Spinal cord (tissue), 10 donors: Measurements from ENCODE around the gene ACTR3C. TPM values are rescaled to one million over a fixed set of nuclear protein-coding genes. Genes with fewer than 3 reads are reported as not detected.

Source experiments
- DNase-seq, 6 donors: peaks; one replicate each; pipeline versions ENCODE4 v3.0.0 to v3.0.0-alpha.2; 2013 to 2015; ENCODE audit warnings: low spot score in 6 of 6, low read depth in 4 of 6
- H3K27ac ChIP-seq: one replicate; pipeline ENCODE4 v1.5.1; 2013; ENCODE audit warnings: low read depth, low read length, control low read depth
- H3K27me3 ChIP-seq: one replicate; pipeline ENCODE4 v1.6.1; 2013; ENCODE audit warnings: low read length; ENCODE audit not compliant: control insufficient read depth, insufficient read depth
- H3K36me3 ChIP-seq: one replicate; pipeline ENCODE4 v1.6.1; 2013; ENCODE audit warnings: low read length; ENCODE audit not compliant: control insufficient read depth, insufficient read depth
- H3K4me1 ChIP-seq: one replicate; pipeline ENCODE4 v1.6.1; 2013; ENCODE audit warnings: low read length; ENCODE audit not compliant: control insufficient read depth, insufficient read depth
- H3K4me3 ChIP-seq: one replicate; pipeline ENCODE4 v1.5.1; 2013; ENCODE audit warnings: low read depth, low read length, control low read depth
- H3K9me3 ChIP-seq: one replicate; pipeline ENCODE4 v1.6.1; 2013; ENCODE audit warnings: low read length; ENCODE audit not compliant: control insufficient read depth, insufficient read depth
- WGBS: methylation state at CpG from one replicate; pipeline ENCODE4 v1.1.5; 2013; ENCODE audit warnings: missing lambda C conversion rate; ENCODE audit not compliant: insufficient coverage; 5-methylcytosine and 5-hydroxymethylcytosine counted together
- polyA plus RNA-seq, 2 donors: library from polyadenylated mRNA; unstranded; fragments of 120-200 nt; gene quantifications; one replicate each; pipeline ENCODE4 v1.2.1, GENCODE V29; 2013; ENCODE audit not compliant: insufficient read length in 2 of 2
- total RNA-seq, 2 donors: library from RNA; depleted of rRNA in 1 of 2; stranded (reverse); fragments of 120-200 nt in 1 of 2; fragments of >200 nt in 1 of 2; gene quantifications; one replicate each; pipeline versions ENCODE4 v1.2.3 to v1.2.4, GENCODE V29; 2013 to 2014
- donor health status: healthy.

Gene ACTR3C
- total and polyA plus RNA-seq, 4 donors, result 1.1 to 5.8 (median 4.3) TPM

GRCh38 chr7:150359622-150360362 is 36.4 kb upstream of the ACTR3C start:
- Histone ChIP-seq H3K27me3 (no peaks in the 10 kb centered on the region), H3K9me3 (no peaks in the 10 kb centered on the region), H3K36me3 (no peaks in the 10 kb centered on the region), H3K4me3 (no peak overlapping the region), H3K4me1 (peaks cover 13% of the 10 kb centered on the region), H3K27ac (no peak overlapping the region)
- 90% methylated on average over 2 of the region's 2 CpGs for WGBS
- DNase-seq, result no peak

GRCh38 chr7:150358988-150359621 is 35.8 kb upstream of the ACTR3C start:
- no peak overlapping the region for H3K27ac ChIP-seq
- no peaks in the 10 kb centered on the region for H3K27me3 ChIP-seq
- DNase-seq, result no peak
- no peaks in the 10 kb centered on the region for H3K9me3 ChIP-seq
- WGBS, result 88% methylated on average over 4 of the region's 4 CpGs
- no peak overlapping the region for H3K4me3 ChIP-seq
- H3K36me3 ChIP-seq, result no peaks in the 10 kb centered on the region
- peaks cover 13% of the 10 kb centered on the region for H3K4me1 ChIP-seq

DNA sequence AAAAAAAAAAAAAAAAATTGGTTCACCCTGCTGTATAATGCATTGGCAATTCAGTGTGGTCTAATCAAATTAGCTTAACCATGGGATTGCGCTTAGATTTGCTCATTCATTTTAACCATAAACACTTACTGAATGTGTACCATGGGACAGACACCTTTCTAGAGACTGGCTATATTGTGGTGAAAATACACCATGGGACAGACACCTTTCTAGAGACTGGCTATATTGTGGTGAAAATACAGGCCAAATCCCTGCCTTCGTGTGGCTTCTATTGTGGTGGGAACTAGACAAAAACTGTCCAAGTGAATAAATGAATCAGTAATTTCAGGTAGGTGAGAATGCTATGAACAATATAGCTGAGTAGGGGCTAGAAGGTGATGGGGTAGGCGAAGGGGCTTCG is 35.1 kb upstream of the ACTR3C start:
- DNase-seq, result no peak
- WGBS, result 93% methylated on average over 3 of the region's 4 CpGs
- no peaks in the 10 kb centered on the region for H3K27me3 ChIP-seq

DNA sequence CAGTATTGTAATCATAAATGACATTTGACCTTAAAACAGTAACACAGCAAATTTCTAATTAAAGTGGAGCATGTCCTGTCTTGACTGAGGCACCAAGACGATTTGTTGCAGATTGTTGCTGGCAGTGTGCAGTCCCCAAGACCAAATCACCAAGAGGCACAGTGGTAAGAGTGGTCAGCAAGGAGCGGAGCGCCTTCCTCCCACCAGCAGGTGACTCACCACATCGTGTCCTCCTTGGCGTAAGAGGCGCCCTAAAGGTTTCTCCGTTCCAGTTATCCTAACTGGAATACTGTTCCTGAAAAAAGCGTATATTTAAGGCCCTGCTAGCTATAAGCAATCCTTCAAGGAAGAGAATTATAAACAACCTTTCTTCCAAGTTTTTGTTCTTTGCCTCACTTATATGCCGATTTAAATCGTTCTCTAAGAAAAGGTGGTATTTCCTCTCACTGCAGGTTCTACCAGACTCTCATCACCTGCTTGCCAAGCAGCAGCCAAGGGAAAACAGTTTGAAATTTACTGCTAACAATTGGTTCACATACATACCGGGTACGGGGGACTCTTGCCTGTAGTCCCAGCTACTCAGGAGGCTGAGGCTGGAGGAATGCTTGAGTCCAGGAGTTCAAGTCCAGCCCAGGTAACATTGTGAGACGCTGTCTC is 34.6 kb upstream of the ACTR3C start:
- DNase-seq, result no peak
- Histone ChIP-seq H3K27ac (no peak overlapping the region), H3K27me3 (no peaks in the 10 kb centered on the region), H3K4me1 (peaks cover 9% of the 10 kb centered on the region), H3K4me3 (no peak overlapping the region), H3K36me3 (no peaks in the 10 kb centered on the region), H3K9me3 (no peaks in the 10 kb centered on the region)
- 80% methylated on average over 7 of the region's 13 CpGs for WGBS

More for the DNA sequence above, 35.1 kb upstream of the ACTR3C start:
- no peak overlapping the region for H3K4me3 ChIP-seq
- no peaks in the 10 kb centered on the region for H3K9me3 ChIP-seq
- H3K4me1 ChIP-seq, result peaks cover 9% of the 10 kb centered on the region
- no peaks in the 10 kb centered on the region for H3K36me3 ChIP-seq
- H3K27ac ChIP-seq, result no peak overlapping the region

DNA sequence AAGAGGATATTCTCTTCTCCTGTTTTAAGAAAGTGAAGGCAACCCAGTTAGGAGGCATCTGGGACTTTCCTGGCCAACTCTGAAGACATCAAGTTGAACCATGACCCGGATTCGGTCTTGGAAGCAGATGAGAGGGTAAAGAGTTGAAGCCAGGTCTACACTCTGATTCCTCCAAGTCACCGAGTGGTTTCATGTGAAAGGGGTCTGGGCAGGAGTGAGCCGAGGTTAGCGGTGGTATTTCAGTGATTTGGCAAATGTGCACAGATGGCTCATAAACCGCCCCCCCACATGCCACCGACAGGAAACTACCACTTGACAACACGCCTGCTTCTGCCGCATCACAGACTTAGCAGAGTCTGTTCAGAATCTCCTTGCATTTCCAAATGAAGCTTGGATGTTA is 33.9 kb upstream of the ACTR3C start:
- 76% methylated on average over 5 of the region's 9 CpGs for whole genome bisulfite sequencing

DNA sequence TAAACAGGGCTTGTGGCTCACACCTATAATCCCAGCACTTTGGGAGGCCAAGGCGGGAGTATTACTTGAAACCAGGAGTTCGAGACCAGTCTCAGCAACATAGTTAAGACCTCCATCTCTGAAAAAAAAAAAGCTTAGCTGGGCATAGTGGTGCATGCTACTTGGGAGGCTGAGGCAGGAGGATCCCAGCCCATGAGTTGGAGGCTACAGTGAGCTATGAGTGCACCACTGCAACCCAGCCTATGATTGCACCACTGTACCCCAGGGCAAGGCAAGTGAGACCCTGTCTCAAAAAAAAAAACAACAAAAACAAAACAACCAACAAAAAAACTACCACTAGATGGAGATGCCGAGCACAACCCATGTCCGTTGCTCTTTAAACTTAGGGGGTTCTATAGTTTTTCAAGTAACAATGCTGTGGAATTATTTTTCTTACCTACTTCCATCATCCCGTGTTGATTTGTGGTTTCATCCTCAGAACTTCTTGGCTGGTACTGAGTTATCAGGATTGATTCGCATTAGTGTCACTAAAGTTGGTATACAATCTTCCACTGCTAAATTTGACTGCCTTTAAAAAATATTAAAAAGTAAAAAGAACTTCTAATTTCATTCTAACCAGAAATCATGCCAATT is 33.0 kb upstream of the ACTR3C start:
- Histone ChIP-seq H3K4me3 (no peak overlapping the region), H3K9me3 (no peaks in the 10 kb centered on the region), H3K27ac (no peak overlapping the region), H3K4me1 (peaks cover 2% of the 10 kb centered on the region), H3K27me3 (no peaks in the 10 kb centered on the region), H3K36me3 (no peaks in the 10 kb centered on the region)
- peak in 2 of 6 donors; percentile 66 to 81 for DNase-seq
- 80% methylated on average over 1 of the region's 6 CpGs for WGBS

More for the DNA sequence above, 33.9 kb upstream of the ACTR3C start:
- DNase-seq, result no peak
- H3K36me3 ChIP-seq, result no peaks in the 10 kb centered on the region
- no peaks in the 10 kb centered on the region for H3K27me3 ChIP-seq
- no peak overlapping the region for H3K27ac ChIP-seq
- H3K9me3 ChIP-seq, result no peaks in the 10 kb centered on the region
- H3K4me3 ChIP-seq, result no peak overlapping the region
- H3K4me1 ChIP-seq, result peaks cover 9% of the 10 kb centered on the region

DNA sequence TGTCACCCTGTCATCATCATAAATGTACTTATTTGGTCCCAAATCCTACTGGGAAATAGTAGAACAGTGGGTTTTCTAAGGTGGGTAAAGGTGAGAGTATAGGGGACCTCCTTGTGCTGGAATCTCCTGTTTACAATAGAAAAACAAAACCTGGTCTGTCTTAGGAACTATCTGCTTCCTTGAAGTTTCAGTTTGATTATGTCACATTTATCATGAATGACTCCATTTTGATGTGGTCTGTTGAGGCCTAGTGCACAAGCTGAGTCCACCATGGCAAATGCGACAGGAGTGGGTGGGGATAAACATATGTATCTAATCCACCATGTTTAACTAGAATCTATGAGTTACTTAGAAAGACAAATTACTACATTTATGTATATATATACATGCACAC is 32.3 kb upstream of the ACTR3C start:
- no peak for DNase-seq
- no CpG with 5 or more reads among the region's 1 CpG for WGBS
- Histone ChIP-seq H3K4me1 (no peaks in the 10 kb centered on the region), H3K4me3 (no peak overlapping the region), H3K9me3 (no peaks in the 10 kb centered on the region), H3K36me3 (no peaks in the 10 kb centered on the region), H3K27ac (no peak overlapping the region), H3K27me3 (no peaks in the 10 kb centered on the region)

GRCh38 chr7:150351587-150352194 is 28.3 kb upstream of the ACTR3C start:
- DNase-seq, result no peak
- no peak overlapping the region for H3K4me3 ChIP-seq
- no CpG with 5 or more reads among the region's 8 CpGs for WGBS
- no peaks in the 10 kb centered on the region for H3K4me1 ChIP-seq
- no peaks in the 10 kb centered on the region for H3K27me3 ChIP-seq
- H3K9me3 ChIP-seq, result no peaks in the 10 kb centered on the region
- H3K27ac ChIP-seq, result no peak overlapping the region
- no peaks in the 10 kb centered on the region for H3K36me3 ChIP-seq

DNA sequence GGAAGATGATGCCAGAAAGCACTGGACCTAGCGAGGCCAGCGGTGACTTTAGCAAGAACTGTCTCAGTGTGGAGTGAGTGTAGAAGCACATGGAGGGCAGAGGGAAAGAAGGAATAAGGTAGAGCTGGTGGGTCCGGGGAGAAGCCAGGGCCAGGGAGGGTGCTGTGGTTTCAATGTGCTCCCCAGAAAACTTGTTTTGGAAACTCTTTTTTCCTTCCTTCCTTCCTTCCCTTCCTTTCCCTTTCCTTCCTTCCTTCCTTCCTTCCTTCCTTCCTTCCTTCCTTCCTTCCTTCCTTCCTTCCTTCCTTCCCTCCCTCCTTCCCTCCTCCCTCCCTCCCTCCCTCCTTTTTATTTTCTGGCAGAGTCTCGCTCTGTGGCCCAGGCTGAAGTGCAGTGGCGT is 23.6 kb upstream of the ACTR3C start:
- no peak overlapping the region for H3K4me3 ChIP-seq
- 73% methylated on average over 4 of the region's 5 CpGs for WGBS
- no peaks in the 10 kb centered on the region for H3K9me3 ChIP-seq
- H3K36me3 ChIP-seq, result no peaks in the 10 kb centered on the region
- peaks cover 2% of the 10 kb centered on the region for H3K4me1 ChIP-seq
- no peak overlapping the region for H3K27ac ChIP-seq
- no peak for DNase-seq
- no peaks in the 10 kb centered on the region for H3K27me3 ChIP-seq
